Body of pancreas (tissue), 4 donors: ENCODE results near the gene TTLL10.

Experiments
- CTCF ChIP-seq, 7 experiments: fragments of 450-650 bp in 4 of 7; fragments of 200-600 bp in 3 of 7; sonication (generic) in 3 of 7; IDR thresholded peaks; one replicate each; pipeline ENCODE4 v1.5.1; 2016 to 2019; ENCODE audit warnings: antibody characterized with exemption in 7 of 7
- POLR2A ChIP-seq, 3 donors: fragments of 450-650 bp; IDR thresholded peaks; one replicate each; pipeline ENCODE4 v1.6.1; 2016; ENCODE audit warnings: antibody characterized with exemption in 3 of 3, mild to moderate bottlenecking in 2 of 3

- TF ChIP-seq CTCF (IDR thresholded peaks at IDR 0.05) = no peak
- TF ChIP-seq POLR2A (IDR thresholded peaks at IDR 0.05) = no peak
Observed at GRCh38 chr1:1243807-1244191, 70.1 kb downstream of the TTLL10 start.
